HepG2 (cell line): ENCODE data around the gene TTC28. TPM values are rescaled to one million over a fixed set of nuclear protein-coding genes. Genes with fewer than 3 reads are reported as not detected.

ENCODE experiments used
- ATAC-seq: fragments of 200-7000 bp; cut with Tn5 transposase; 3 replicates; pipeline ENCODE4 v1.9.1; 2020; ENCODE audit warnings: mild to moderate bottlenecking, moderate library complexity
- BruUV-seq: library from RNA; stranded (reverse); fragments of 400-500 nt; replicated peaks from 2 replicates; lab custom pipeline; 2021; lab: Mats Ljungman, UMichigan
- CTCF ChIA-PET: fragments of 300-600 bp; formaldehyde crosslinking; extraction: SDS; loops from one replicate; lab custom pipeline; 2021; ENCODE audit warnings: low total read pairs, inconsistent platforms, low intra/inter-chr PET ratio; lab: Yijun Ruan, JAX
- POLR2A ChIA-PET: fragments of 350-600 bp; sonication (Branson Sonifier 250); formaldehyde crosslinking; loops from one replicate; lab custom pipeline; 2020; ENCODE audit warnings: antibody characterized with exemption, inconsistent platforms; lab: Yijun Ruan, JAX
- DNase-seq: peaks from one replicate; pipeline ENCODE4 v3.0.0-alpha.2; 2015; ENCODE audit warnings: low spot score
- FAIRE-seq: peaks from 3 replicates; lab custom pipeline; 2011; peaks lifted over from hg19 to GRCh38; lab: Jason Lieb, UNC
- H2AFZ ChIP-seq: one replicate; pipeline ENCODE4 v1.6.1; 2011; ENCODE audit warnings: low read length, inconsistent platforms
- H3K27ac ChIP-seq: fragments of 300-600 bp; 3 replicates; pipeline ENCODE4 v1.8.0; 2011; ENCODE audit warnings: mixed run types, mild to moderate bottlenecking, mixed read lengths, low read length, inconsistent platforms; ENCODE audit not compliant: insufficient read depth; ENCODE audit errors: extremely low read length
- H3K27me3 ChIP-seq, 2 experiments: fragments of 200-600 bp in 1 of 2; 2 replicates in 1 of 2; 3 replicates in 1 of 2; pipeline versions ENCODE4 v1.6.0 to v1.8.0; 2011; ENCODE audit warnings: low read length in 2 of 2, mild to moderate bottlenecking in 2 of 2, moderate library complexity in 2 of 2, inconsistent platforms in 1 of 2; ENCODE audit not compliant: insufficient read depth in 2 of 2, control insufficient read depth in 1 of 2
- H3K36me3 ChIP-seq, 2 experiments: fragments of 200-600 bp in 1 of 2; replicated peaks in 1 of 2; 2 replicates in 1 of 2; 3 replicates in 1 of 2; pipeline versions ENCODE4 v1.5.1 to v1.8.0; 2011; ENCODE audit warnings: low read length in 2 of 2, inconsistent platforms in 1 of 2; ENCODE audit not compliant: insufficient read depth in 2 of 2, control insufficient read depth in 1 of 2
- H3K4me1 ChIP-seq: 2 replicates; pipeline ENCODE4 v1.5.1; 2012; ENCODE audit warnings: low read length, inconsistent platforms; ENCODE audit not compliant: insufficient read depth
- H3K4me2 ChIP-seq: 2 replicates; pipeline ENCODE4 v1.6.0; 2011; ENCODE audit warnings: low read depth, low read length, inconsistent platforms
- H3K4me3 ChIP-seq, 3 experiments: fragments of 200-600 bp in 1 of 3; sonication (generic), shearing (Covaris generic) in 1 of 3; replicated peaks in 1 of 3; 2 replicates each; pipeline ENCODE4 v1.5.1; 2011 to 2016; ENCODE audit warnings: low read length in 3 of 3, inconsistent platforms in 2 of 3, low read depth in 2 of 3, mild to moderate bottlenecking in 2 of 3, control low read depth in 1 of 3, mixed read lengths in 1 of 3; ENCODE audit not compliant: insufficient read depth in 1 of 3
- H3K79me2 ChIP-seq: one replicate; pipeline ENCODE4 v1.6.1; 2011; ENCODE audit warnings: low read length, inconsistent platforms; ENCODE audit not compliant: insufficient read depth
- H3K9ac ChIP-seq: 2 replicates; pipeline ENCODE4 v1.6.0; 2011; ENCODE audit warnings: mild to moderate bottlenecking, low read depth, low read length, inconsistent platforms; ENCODE audit not compliant: insufficient read depth
- H3K9me3 ChIP-seq: 2 replicates; pipeline ENCODE4 v1.5.1; 2012; ENCODE audit warnings: mild to moderate bottlenecking, low read length
- H4K20me1 ChIP-seq: 2 replicates; pipeline ENCODE4 v1.6.0; 2011; ENCODE audit warnings: inconsistent platforms, mild to moderate bottlenecking, low read length, moderate library complexity; ENCODE audit not compliant: insufficient read depth
- AKNA ChIP-seq: sonication (generic); formaldehyde crosslinking; IDR thresholded peaks from 2 replicates; pipeline ENCODE4 v1.4.0; 2020; ENCODE audit warnings: missing genetic modification reagents, borderline replicate concordance
- GMEB1 ChIP-seq: sonication (generic); formaldehyde crosslinking; IDR thresholded peaks from 2 replicates; pipeline ENCODE4 v1.5.1; 2020; ENCODE audit warnings: missing genetic modification reagents, mild to moderate bottlenecking, borderline replicate concordance
- RERE ChIP-seq: IDR thresholded peaks from 2 replicates; pipeline ENCODE4 v1.6.1; 2016; ENCODE audit warnings: low read depth, missing genetic modification reagents, missing compliant biosample characterization
- SIN3A ChIP-seq: IDR thresholded peaks from 2 replicates; pipeline ENCODE4 v1.6.1; 2011; ENCODE audit warnings: low read depth, mild to moderate bottlenecking, control low read depth, low read length, borderline replicate concordance
- ZNF503 ChIP-seq: sonication (generic); formaldehyde crosslinking; IDR thresholded peaks from 2 replicates; pipeline ENCODE4 v1.4.0; 2020; ENCODE audit warnings: missing genetic modification reagents
- WGBS: methylation state at CpG from one replicate; pipeline ENCODE4 v1.1.6; 2017; ENCODE audit warnings: low lambda C conversion rate; 5-methylcytosine and 5-hydroxymethylcytosine counted together
- in situ Hi-C: cut with HindIII; loops from 2 replicates; pipeline ENCODE4 v1.10.0; 2017; ENCODE audit warnings: low pct_unique_long_range_greater_than_20kb; ENCODE audit not compliant: extremely low pct_ligation_motif_present
- intact Hi-C: fragments of 100-400 bp; cut with micrococcal nuclease; formaldehyde crosslinking; loops from one replicate; pipeline ENCODE4 v1.10.0; 2022; ENCODE audit not compliant: unreplicated experiment
- polyA plus RNA-seq, 8 experiments: library from polyadenylated mRNA; depleted of rRNA in 3 of 8; stranded (reverse) in 7 of 8; unstranded in 1 of 8; fragments of >200 nt; fragmentation: Illumina TruSeq in 4 of 8; extraction: Trizol in 4 of 8; gene quantifications; 2 replicates each; pipeline versions ENCODE4 v1.2.1 to v1.2.3, GENCODE V29; 2011 to 2016; ENCODE audit warnings: low read depth in 4 of 8, missing spikeins in 1 of 8, mixed read lengths in 1 of 8; ENCODE audit not compliant: insufficient read depth in 1 of 8
- total RNA-seq, 5 experiments: library from RNA; depleted of rRNA; stranded (reverse); fragments of >200 nt; fragmentation: Illumina TruSeq; extraction: Trizol; gene quantifications; 2 replicates each; pipeline ENCODE4 v1.2.3, GENCODE V29; 2016; ENCODE audit warnings: low read depth in 1 of 5

The TTC28 gene
- total and polyA plus RNA-seq, 2 of the 13 experiments (the other 11 are each of a cell fraction or from before 2014, with no cell fraction given), result 4.2 to 13.1 TPM

GRCh38 chr22:28229566-28230485 is 449.8 kb downstream of the TTC28 start (continued):
- TF ChIP-seq RERE (CRISPR knock-in tag), result no peak

GRCh38 chr22:28223826-28224225 is 455.8 kb downstream of the TTC28 start:
- ChIA-PET CTCF (no interaction called here), POLR2A (no interaction called here)
- Histone ChIP-seq H3K9ac (no peak overlapping the region), H3K27ac (no peak overlapping the region), H3K4me2 (no peak overlapping the region), H3K9me3 (no peaks in the 10 kb centered on the region), H3K79me2 (no peaks in the 10 kb centered on the region), H3K4me3 (no peak overlapping the region), H4K20me1 (no peaks in the 10 kb centered on the region), H3K36me3 (no peaks in the 10 kb centered on the region), H3K4me1 (0 out of 2 replicates have a peak, but pooled peaks cover 6% of the 10 kb centered on the region), H2AFZ (no peak overlapping the region), H3K27me3 (no peaks in the 10 kb centered on the region)
- DNase-seq (no peak), ATAC-seq (no peak), FAIRE-seq (no peak)
- in situ Hi-C loops, result no loop called here
- no TSS peak for BruUV-seq
- 81% methylated on average over 7 of the region's 7 CpGs for WGBS
- intact Hi-C loops, result no loop called here
- TF ChIP-seq AKNA (CRISPR knock-in tag) (no peak), SIN3A (no peak), GMEB1 (CRISPR knock-in tag) (no peak), ZNF503 (CRISPR knock-in tag) (no peak)
